Mesendoderm (in vitro differentiated cells): Measurements from ENCODE around the gene SAMD11.

Experiments
- DNase-seq: peaks from one replicate; pipeline ENCODE4 v3.0.0; 2013
- H2AK5ac ChIP-seq: 2 replicates; pipeline ENCODE4 v1.6.1; 2013; ENCODE audit warnings: low read length, inconsistent platforms
- H2BK120ac ChIP-seq: 2 replicates; pipeline ENCODE4 v1.6.1; 2013; ENCODE audit warnings: low read depth, mild to moderate bottlenecking, low read length, moderate library complexity, mixed read lengths
- H2BK15ac ChIP-seq: replicated peaks from 2 replicates; pipeline ENCODE4 v1.6.1; 2013; ENCODE audit warnings: low read depth, mild to moderate bottlenecking, moderate library complexity
- H2BK5ac ChIP-seq: 2 replicates; pipeline ENCODE4 v1.6.1; 2013; ENCODE audit warnings: low read length, inconsistent platforms
- H3K18ac ChIP-seq: 2 replicates; pipeline ENCODE4 v1.6.1; 2013; ENCODE audit warnings: mild to moderate bottlenecking, low read length, mixed read lengths
- H3K23ac ChIP-seq: one replicate; pipeline ENCODE4 v1.6.1; 2013; ENCODE audit warnings: low read length
- H3K27ac ChIP-seq: 2 replicates; pipeline ENCODE4 v1.5.1; 2013; ENCODE audit warnings: low read depth, mild to moderate bottlenecking, inconsistent platforms, low read length, moderate library complexity
- H3K27me3 ChIP-seq: 2 replicates; pipeline ENCODE4 v1.6.1; 2013; ENCODE audit warnings: low read length, control low read depth, mild to moderate bottlenecking, inconsistent platforms; ENCODE audit not compliant: insufficient read depth, poor library complexity
- H3K36me3 ChIP-seq: 2 replicates; pipeline ENCODE4 v1.6.1; 2013; ENCODE audit warnings: low read length, inconsistent platforms; ENCODE audit not compliant: control insufficient read depth, insufficient read depth
- H3K4ac ChIP-seq: one replicate; pipeline ENCODE4 v1.6.1; 2013; ENCODE audit warnings: low read depth, mild to moderate bottlenecking, low read length, moderate library complexity
- H3K4me1 ChIP-seq: 2 replicates; pipeline ENCODE4 v1.6.1; 2013; ENCODE audit warnings: low read depth, low read length, inconsistent platforms; ENCODE audit not compliant: control insufficient read depth
- H3K4me2 ChIP-seq: 2 replicates; pipeline ENCODE4 v1.6.1; 2013; ENCODE audit warnings: low read length
- H3K4me3 ChIP-seq: 2 replicates; pipeline ENCODE4 v1.5.1; 2013; ENCODE audit warnings: mild to moderate bottlenecking, low read length
- H3K56ac ChIP-seq: one replicate; pipeline ENCODE4 v1.6.1; 2013; ENCODE audit warnings: low read length
- H3K79me1 ChIP-seq: 2 replicates; pipeline ENCODE4 v1.6.1; 2013; ENCODE audit warnings: low read length, inconsistent platforms
- H3K79me2 ChIP-seq: 2 replicates; pipeline ENCODE4 v1.6.1; 2013; ENCODE audit warnings: mild to moderate bottlenecking, low read length; ENCODE audit not compliant: control insufficient read depth, insufficient read depth
- H3K9ac ChIP-seq: 2 replicates; pipeline ENCODE4 v1.6.1; 2013; ENCODE audit warnings: low read length, inconsistent platforms
- H4K5ac ChIP-seq: one replicate; pipeline ENCODE4 v1.6.1; 2013; ENCODE audit warnings: low read length
- H4K8ac ChIP-seq: one replicate; pipeline ENCODE4 v1.6.1; 2013; ENCODE audit warnings: low read depth, mild to moderate bottlenecking, control low read depth, low read length, moderate library complexity
- WGBS: extraction: QIAGEN DNeasy Blood & Tissue Kit; methylation state at CpG from one replicate; pipeline ENCODE4 v1.1.7; 2013; ENCODE audit warnings: low lambda C conversion rate, missing lambda C conversion rate; ENCODE audit not compliant: insufficient coverage; ENCODE audit errors: extremely low coverage; 5-methylcytosine and 5-hydroxymethylcytosine counted together

The SAMD11 gene

DNA sequence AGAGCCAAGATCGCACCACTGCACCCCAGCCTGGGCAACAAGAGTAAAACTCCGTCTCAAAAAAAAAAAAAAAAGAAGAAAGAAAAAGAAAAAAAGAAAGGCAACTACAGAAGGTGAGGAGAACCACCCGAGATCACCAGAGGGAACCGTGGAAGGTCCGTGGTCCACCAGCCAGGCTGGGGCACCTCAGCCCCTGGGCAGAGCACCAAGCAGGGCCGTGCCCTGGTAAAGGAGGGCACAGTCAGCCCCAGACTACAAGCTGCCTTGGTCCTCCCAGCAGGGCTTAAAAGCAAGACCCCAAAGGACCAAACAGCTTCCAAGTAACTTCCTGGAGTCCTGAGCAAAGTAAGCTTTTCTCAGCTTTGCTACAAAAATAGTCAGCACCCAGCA, 8.8 kb upstream of the SAMD11 start:
- H3K4me1 ChIP-seq = no peaks in the 10 kb centered on the region
- no peak overlapping the region for H3K4ac ChIP-seq
- H2BK120ac ChIP-seq = no peak overlapping the region
- no peaks in the 10 kb centered on the region for H3K27me3 ChIP-seq
- WGBS = no CpG with 5 or more reads among the region's 6 CpGs
- no peak overlapping the region for H3K18ac ChIP-seq
- H3K23ac ChIP-seq = no peak overlapping the region
- H3K9ac ChIP-seq = no peak overlapping the region
- H2BK15ac ChIP-seq = no peak overlapping the region
- DNase-seq = no peak
- no peak overlapping the region for H3K4me2 ChIP-seq
- no peak overlapping the region for H4K5ac ChIP-seq
- no peaks in the 10 kb centered on the region for H3K36me3 ChIP-seq
- H4K8ac ChIP-seq = no peak overlapping the region
- no peaks in the 10 kb centered on the region for H3K79me1 ChIP-seq
- no peak overlapping the region for H3K27ac ChIP-seq
- H3K4me3 ChIP-seq = no peak overlapping the region
- H2BK5ac ChIP-seq = no peak overlapping the region
- no peaks in the 10 kb centered on the region for H3K79me2 ChIP-seq
- no peak overlapping the region for H2AK5ac ChIP-seq
- H3K56ac ChIP-seq = no peak overlapping the region

DNA sequence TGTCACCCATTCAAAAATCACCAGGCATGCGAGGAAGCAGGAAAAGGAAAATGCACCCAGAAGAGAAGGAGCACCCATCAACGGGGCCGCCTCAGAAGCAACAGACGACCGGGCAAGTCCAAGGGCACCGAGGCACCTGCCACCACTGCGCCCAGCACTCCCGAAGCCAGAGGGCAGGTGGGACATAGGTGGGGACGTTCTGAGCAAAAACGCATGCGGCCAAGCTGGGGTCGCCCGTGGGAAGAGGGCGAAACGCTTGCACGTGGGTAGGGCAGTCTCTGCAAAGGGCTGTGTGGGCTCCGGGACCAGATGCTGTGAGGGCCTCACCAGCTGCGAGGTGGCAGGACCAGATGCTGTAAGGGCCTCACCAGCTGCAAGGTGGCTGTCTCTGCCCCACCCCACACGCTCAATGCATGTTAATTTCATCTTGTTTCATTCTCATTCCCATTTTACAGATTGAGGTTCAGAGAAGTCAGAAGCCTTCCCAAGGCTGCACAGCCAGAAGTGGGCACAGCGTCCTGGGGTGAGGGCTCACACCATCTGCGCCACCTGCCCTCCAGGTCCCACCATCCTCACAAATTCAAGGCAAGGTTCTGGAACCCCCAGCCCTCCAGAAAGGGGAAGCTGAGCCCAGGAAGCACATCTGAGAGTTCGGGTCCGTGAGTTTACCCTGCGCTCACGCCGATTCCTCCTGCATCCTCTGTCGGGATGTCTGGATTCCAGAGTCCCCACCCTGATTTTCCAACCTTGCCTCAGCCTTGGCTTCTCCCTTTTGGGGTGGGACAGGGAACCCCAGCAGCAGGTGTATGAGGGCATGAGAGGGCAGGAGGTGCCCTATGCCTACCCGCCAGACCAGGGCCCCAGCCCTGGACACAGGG, 8.2 kb upstream of the SAMD11 start:
- Histone ChIP-seq H4K5ac (no peak overlapping the region), H3K56ac (no peak overlapping the region), H3K79me2 (no peaks in the 10 kb centered on the region), H2BK5ac (no peak overlapping the region), H4K8ac (no peak overlapping the region), H2BK15ac (no peak overlapping the region), H3K23ac (no peak overlapping the region), H3K79me1 (no peaks in the 10 kb centered on the region), H3K18ac (no peak overlapping the region), H3K4me3 (no peak overlapping the region), H3K36me3 (no peaks in the 10 kb centered on the region), H3K4ac (no peak overlapping the region), H3K27ac (no peak overlapping the region), H3K9ac (no peak overlapping the region), H2AK5ac (no peak overlapping the region), H2BK120ac (no peak overlapping the region), H3K4me2 (no peak overlapping the region), H3K4me1 (no peaks in the 10 kb centered on the region), H3K27me3 (no peaks in the 10 kb centered on the region)
- DNase-seq = no peak
- WGBS = no CpG with 5 or more reads among the region's 28 CpGs

- H2BK15ac ChIP-seq = no peak overlapping the region
- H3K79me2 ChIP-seq = no peaks in the 10 kb centered on the region
- no peak overlapping the region for H4K5ac ChIP-seq
- peaks cover under 1% of the 10 kb centered on the region for H3K79me1 ChIP-seq
- no peak overlapping the region for H3K27ac ChIP-seq
- no peak overlapping the region for H3K4me2 ChIP-seq
- H3K4me3 ChIP-seq = no peak overlapping the region
- no peak overlapping the region for H2BK120ac ChIP-seq
- no peak overlapping the region for H3K9ac ChIP-seq
- H2AK5ac ChIP-seq = no peak overlapping the region
- DNase-seq = no peak
- H3K56ac ChIP-seq = no peak overlapping the region
- H3K36me3 ChIP-seq = no peaks in the 10 kb centered on the region
- H3K27me3 ChIP-seq = no peaks in the 10 kb centered on the region
- no peak overlapping the region for H3K4ac ChIP-seq
- peaks cover 2% of the 10 kb centered on the region for H3K4me1 ChIP-seq
- no peak overlapping the region for H2BK5ac ChIP-seq
- H3K18ac ChIP-seq = no peak overlapping the region
- WGBS = no CpG with 5 or more reads among the region's 31 CpGs
- H4K8ac ChIP-seq = no peak overlapping the region
- H3K23ac ChIP-seq = no peak overlapping the region
These were observed 7.3 kb upstream of the SAMD11 start for GRCh38 chr1:916173-917075.

- Histone ChIP-seq H3K4me1 (peaks cover 4% of the 10 kb centered on the region), H4K5ac (no peak overlapping the region), H3K9ac (no peak overlapping the region), H2BK15ac (no peak overlapping the region), H3K36me3 (peaks cover 1% of the 10 kb centered on the region), H4K8ac (no peak overlapping the region), H3K4me2 (no peak overlapping the region), H2BK120ac (no peak overlapping the region), H3K79me1 (peaks cover 2% of the 10 kb centered on the region), H3K4me3 (no peak overlapping the region), H3K18ac (no peak overlapping the region), H3K79me2 (no peaks in the 10 kb centered on the region), H3K23ac (no peak overlapping the region), H2BK5ac (no peak overlapping the region), H3K56ac (no peak overlapping the region), H3K27ac (no peak overlapping the region), H3K27me3 (no peaks in the 10 kb centered on the region), H2AK5ac (no peak overlapping the region), H3K4ac (no peak overlapping the region)
- no CpG with 5 or more reads among the region's 7 CpGs for WGBS
- DNase-seq = no peak
These were observed 6.7 kb upstream of the SAMD11 start for GRCh38 chr1:917076-917459.

DNA sequence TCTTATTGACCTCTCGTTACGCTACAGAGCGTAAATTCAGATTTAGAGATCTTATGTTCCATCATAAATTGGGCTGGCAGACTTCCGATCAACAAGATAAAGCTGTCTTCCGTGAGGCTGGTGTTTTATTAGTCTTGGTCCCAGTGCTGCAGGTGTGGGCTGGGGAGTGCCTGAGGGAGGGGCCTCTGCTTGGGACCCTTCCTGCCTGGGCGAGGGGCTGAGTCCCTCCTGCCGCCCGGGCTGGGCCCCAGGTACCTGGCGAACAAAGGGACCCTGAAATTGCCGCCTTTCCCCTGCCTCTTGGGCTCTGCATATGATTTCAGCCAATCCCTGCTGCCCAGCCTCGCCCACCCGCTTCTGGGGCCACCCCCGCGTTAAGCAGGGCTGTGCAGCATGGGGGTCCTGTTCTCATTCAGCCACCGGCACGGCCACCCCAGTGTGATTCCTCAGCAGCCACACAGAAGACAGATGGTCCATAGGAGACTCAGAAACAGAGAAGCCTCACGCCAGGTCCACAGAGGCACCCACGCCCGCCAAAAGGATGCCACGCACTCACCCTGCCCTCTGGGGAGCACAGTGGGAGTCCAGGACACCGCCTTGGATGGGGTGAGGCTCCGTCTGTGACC, 6.1 kb upstream of the SAMD11 start:
- no peak overlapping the region for H3K23ac ChIP-seq
- H4K5ac ChIP-seq = no peak overlapping the region
- WGBS = no CpG with 5 or more reads among the region's 22 CpGs
- H3K36me3 ChIP-seq = peaks cover 1% of the 10 kb centered on the region
- H3K56ac ChIP-seq = peak overlapping the region; percentile 22
- no peak for DNase-seq
- H2BK120ac ChIP-seq = no peak overlapping the region
- H3K18ac ChIP-seq = no peak overlapping the region
- H3K27ac ChIP-seq = no peak overlapping the region
- no peak overlapping the region for H3K9ac ChIP-seq
- H2AK5ac ChIP-seq = no peak overlapping the region
- no peaks in the 10 kb centered on the region for H3K27me3 ChIP-seq
- H3K4me3 ChIP-seq = no peak overlapping the region
- H3K4ac ChIP-seq = no peak overlapping the region
- no peak overlapping the region for H2BK15ac ChIP-seq
- no peaks in the 10 kb centered on the region for H3K79me2 ChIP-seq
- no peak overlapping the region for H2BK5ac ChIP-seq
- H3K4me2 ChIP-seq = no peak overlapping the region
- peaks cover 4% of the 10 kb centered on the region for H3K4me1 ChIP-seq
- H4K8ac ChIP-seq = no peak overlapping the region
- H3K79me1 ChIP-seq = peaks cover 2% of the 10 kb centered on the region
